ENCODE data around the gene SH2B3. TPM values are rescaled to one million over a fixed set of nuclear protein-coding genes. Genes with fewer than 3 reads are reported as not detected.
A peak's percentile ranks its signal among the peaks of the same experiment; 100 is the strongest.
"Not testable (repeated sequence)": the region's sequence is repeated elsewhere in the genome, so short reads cannot be mapped to it uniquely, and the experiment has no call there.

Gene SH2B3
- total RNA-seq, 1 donor from 2014 or later: 47.1 TPM

GRCh38 chr12:111488271-111488670 lies 82.5 kb downstream of the SH2B3 start:
- ATAC-seq (peak; percentile 15), DNase-seq (no peak)
- Histone ChIP-seq H3K36me3 (peaks cover 86% of the 10 kb centered on the region), H3K4me3 (no peak overlapping the region), H3K27ac (no peak overlapping the region), H3K9me3 (no peaks in the 10 kb centered on the region), H3K27me3 (no peaks in the 10 kb centered on the region), H3K4me1 (peaks cover 5% of the 10 kb centered on the region)
- TF ChIP-seq CTCF (IDR thresholded peaks at IDR 0.05): no peak
- intact Hi-C loops (cut with DNase I): no loop called here

- H3K4me1 ChIP-seq: peaks cover 5% of the 10 kb centered on the region
- no peak for TF ChIP-seq CTCF (IDR thresholded peaks at IDR 0.05)
- no peak overlapping the region for H3K27ac ChIP-seq
- DNase-seq: no peak
- H3K9me3 ChIP-seq: no peaks in the 10 kb centered on the region
- ATAC-seq: no peak
- intact Hi-C loops (cut with DNase I): no loop called here
- H3K4me3 ChIP-seq: no peak overlapping the region
- H3K27me3 ChIP-seq: no peaks in the 10 kb centered on the region
- peaks cover 86% of the 10 kb centered on the region for H3K36me3 ChIP-seq
Measured at GRCh38 chr12:111488798-111489197, 83.1 kb downstream of the SH2B3 start.

GRCh38 chr12:111492979-111493378 lies 87.3 kb downstream of the SH2B3 start:
- intact Hi-C loops (cut with DNase I); H3K9me3 ChIP-seq; H3K27me3 ChIP-seq; DNase-seq; H3K4me3 ChIP-seq; ATAC-seq; H3K4me1 ChIP-seq; H3K27ac ChIP-seq: not testable (repeated sequence)
- H3K36me3 ChIP-seq: peaks cover 76% of the 10 kb centered on the region

GRCh38 chr12:111494676-111495075 lies 89.0 kb downstream of the SH2B3 start:
- intact Hi-C loops (cut with DNase I): no loop called here
- Histone ChIP-seq H3K4me3 (no peak overlapping the region), H3K4me1 (no peaks in the 10 kb centered on the region), H3K36me3 (peaks cover 79% of the 10 kb centered on the region), H3K27me3 (no peaks in the 10 kb centered on the region), H3K9me3 (no peaks in the 10 kb centered on the region), H3K27ac (no peak overlapping the region)
- TF ChIP-seq CTCF (IDR thresholded peaks at IDR 0.05): no peak
- DNase-seq (no peak), ATAC-seq (no peak)

Other genes starting within 250 kb of the SH2B3 start
- 25.3 TPM for gene PHETA1, start 36.8 kb upstream of the SH2B3 start, total RNA-seq
- gene ATXN2, start 193.4 kb downstream of the SH2B3 start, total RNA-seq: 66.6 TPM

Measured in upper lobe of right lung (tissue), 1 donor.